ENCODE results near the gene PDE7B.

- TF ChIP-seq CTCF (conservative IDR thresholded peaks at IDR 0.05; ENCODE audit: low read depth, low read length): no peak
- no peak for TF ChIP-seq SMC3 (IDR thresholded peaks at IDR 0.05; ENCODE audit: low read depth, low read length)
- TF ChIP-seq USF2 (IDR thresholded peaks at IDR 0.05; ENCODE audit: low read depth, low read length): no peak
- TF ChIP-seq RCOR1 (IDR thresholded peaks at IDR 0.05; ENCODE audit: insufficient replicate concordance, low read length): no peak
- TF ChIP-seq POLR2A (IDR thresholded peaks at IDR 0.05; ENCODE audit: low read depth, low read length): no peak
- TF ChIP-seq CEBPB (IDR thresholded peaks at IDR 0.05; ENCODE audit: low read depth, low read length): no peak
- no peak for TF ChIP-seq BHLHE40 (IDR thresholded peaks at IDR 0.05; ENCODE audit: low read depth, low read length)
These were observed 178.6 kb downstream of the PDE7B start for GRCh38 chr6:136030131-136030530.
